ENCODE data around the gene RPL36A.

Gene RPL36A

GRCh38 chrX:101393530-101394305 lies 2.9 kb downstream of the RPL36A start:
- no peak for DNase-seq

- no peak for DNase-seq
Measured at GRCh38 chrX:101394372-101394771, 3.6 kb downstream of the RPL36A start.

GRCh38 chrX:101395789-101396188 lies 5.0 kb downstream of the RPL36A start:
- DNase-seq, result peak; percentile 44 to 76

- DNase-seq, result no peak
Measured at GRCh38 chrX:101397779-101398178, 7.0 kb downstream of the RPL36A start.

- DNase-seq, result no peak
Measured at GRCh38 chrX:101398694-101399093, 7.9 kb downstream of the RPL36A start.

- DNase-seq, result no peak
Measured at GRCh38 chrX:101399825-101400224, 9.0 kb downstream of the RPL36A start.

- peak; percentile 25 to 32 for DNase-seq
Measured at GRCh38 chrX:101407167-101407747, 16.4 kb downstream of the RPL36A start.

GRCh38 chrX:101407748-101408531 lies 17.1 kb downstream of the RPL36A start, which contains the start of the genes GLA and HNRNPH2:
TSS of gene GLA (minus strand) at chrX:101407925. CDS start at chrX:101407903, 22 bp downstream.
TSS of gene HNRNPH2 (plus strand) at chrX:101408222. CDS start at chrX:101411989, 3,767 bp downstream.
- peak; percentile 92 to 96 for DNase-seq

GRCh38 chrX:101408532-101408841 lies 17.7 kb downstream of the RPL36A start:
- no peak for DNase-seq

GRCh38 chrX:101409043-101409442 lies 18.2 kb downstream of the RPL36A start:
- DNase-seq, result no peak

GRCh38 chrX:101410461-101410860 lies 19.6 kb downstream of the RPL36A start:
- DNase-seq, result no peak

GRCh38 chrX:101411984-101412383 lies 21.2 kb downstream of the RPL36A start:
- peak in 1 of 2 donors; percentile 10 for DNase-seq

- peak; percentile 50 to 69 for DNase-seq
Measured at GRCh38 chrX:101415180-101416145, 24.7 kb downstream of the RPL36A start.

GRCh38 chrX:101416691-101417090 lies 25.9 kb downstream of the RPL36A start:
- no peak for DNase-seq

GRCh38 chrX:101417190-101417589 lies 26.4 kb downstream of the RPL36A start:
- no peak for DNase-seq

- DNase-seq, result peak; percentile 40 to 48
Measured at GRCh38 chrX:101417981-101418841, 27.4 kb downstream of the RPL36A start.

- no peak for DNase-seq
Measured at GRCh38 chrX:101419489-101419888, 28.7 kb downstream of the RPL36A start.

- DNase-seq, result no peak
Measured at GRCh38 chrX:101427954-101428353, 37.1 kb downstream of the RPL36A start.

- DNase-seq, result no peak
Measured at GRCh38 chrX:101429934-101430333, 39.1 kb downstream of the RPL36A start.

- DNase-seq, result no peak
Measured at GRCh38 chrX:101430457-101431078, 39.8 kb downstream of the RPL36A start.

GRCh38 chrX:101442085-101442484 lies 51.3 kb downstream of the RPL36A start:
- DNase-seq, result peak in 1 of 2 donors; percentile 70
